Neural progenitor cell (in vitro differentiated cells): Measurements from ENCODE around the gene RBKS. TPM values are rescaled to one million over a fixed set of nuclear protein-coding genes. Genes with fewer than 3 reads are reported as not detected.
A peak's percentile ranks its signal among the peaks of the same experiment; 100 is the strongest.

Experiments
- DNase-seq: peaks from one replicate; pipeline ENCODE4 v3.0.0-alpha.2; 2016; ENCODE audit warnings: low spot score
- H2AFZ ChIP-seq: fragments of 200-600 bp; sonication (generic); replicated peaks from 2 replicates; pipeline ENCODE4 v1.6.1; 2016; ENCODE audit warnings: antibody characterized with exemption
- H3F3A ChIP-seq: fragments of 200-600 bp; sonication (generic); 2 replicates; pipeline ENCODE4 v1.6.1; 2016; ENCODE audit warnings: antibody characterized with exemption, low read depth
- H3K27ac ChIP-seq: fragments of 200-600 bp; sonication (generic); 2 replicates; pipeline ENCODE4 v1.5.1; 2016; ENCODE audit warnings: mild to moderate bottlenecking
- H3K27me3 ChIP-seq: fragments of 200-600 bp; sonication (generic); 2 replicates; pipeline ENCODE4 v1.6.1; 2016; ENCODE audit warnings: mild to moderate bottlenecking, moderate library complexity
- H3K36me3 ChIP-seq: fragments of 200-600 bp; sonication (generic); 2 replicates; pipeline ENCODE4 v1.5.1; 2016
- H3K4me1 ChIP-seq: fragments of 200-600 bp; sonication (generic); 2 replicates; pipeline ENCODE4 v1.6.1; 2016; ENCODE audit warnings: mixed run types
- H3K4me2 ChIP-seq: fragments of 200-600 bp; sonication (generic); 2 replicates; pipeline ENCODE4 v1.6.1; 2016
- H3K4me3 ChIP-seq: fragments of 200-600 bp; sonication (generic); 2 replicates; pipeline ENCODE4 v1.5.1; 2016
- H3K79me2 ChIP-seq: fragments of 200-600 bp; sonication (generic); 2 replicates; pipeline ENCODE4 v1.6.1; 2016; ENCODE audit warnings: low read depth
- H3K9ac ChIP-seq: fragments of 200-600 bp; sonication (generic); 2 replicates; pipeline ENCODE4 v1.6.1; 2016
- H3K9me3 ChIP-seq: fragments of 200-600 bp; sonication (generic); 2 replicates; pipeline ENCODE4 v1.5.1; 2016; ENCODE audit warnings: low read depth
- H4K20me1 ChIP-seq: fragments of 200-600 bp; sonication (generic); 2 replicates; pipeline ENCODE4 v1.6.1; 2016; ENCODE audit warnings: low read depth
- H3K27ac Mint-ChIP-seq: 3 replicates; pipeline ENCODE4 v1.8.0; 2021; ENCODE audit warnings: mixed read lengths
- H3K27me3 Mint-ChIP-seq: 2 replicates; pipeline ENCODE4 v1.8.0; 2022; ENCODE audit warnings: low read depth, mild to moderate bottlenecking, inconsistent platforms, moderate library complexity, mixed read lengths; ENCODE audit not compliant: insufficient read depth
- H3K36me3 Mint-ChIP-seq: 3 replicates; pipeline ENCODE4 v1.8.0; 2021; ENCODE audit warnings: mixed read lengths
- H3K4me1 Mint-ChIP-seq: 3 replicates; pipeline ENCODE4 v1.8.0; 2021; ENCODE audit warnings: mixed read lengths
- H3K4me3 Mint-ChIP-seq: 3 replicates; pipeline ENCODE4 v1.8.0; 2021; ENCODE audit warnings: mild to moderate bottlenecking, moderate library complexity, mixed read lengths
- H3K9me3 Mint-ChIP-seq: 3 replicates; pipeline ENCODE4 v1.8.0; 2020; ENCODE audit warnings: mixed read lengths
- EZH2 ChIP-seq: fragments of 200-600 bp; sonication (generic); IDR thresholded peaks from 2 replicates; pipeline ENCODE4 v1.6.1; 2017; ENCODE audit warnings: antibody characterized with exemption, mild to moderate bottlenecking, moderate library complexity
- EZH2phosphoT487 ChIP-seq: fragments of 200-600 bp; sonication (generic); IDR thresholded peaks from 2 replicates; pipeline ENCODE4 v1.6.1; 2017; ENCODE audit warnings: antibody characterized with exemption
- total RNA-seq: library from RNA; depleted of rRNA; stranded (reverse); fragments of >200 nt; gene quantifications from 2 replicates; pipeline ENCODE4 v1.2.3, GENCODE V29; 2015; ENCODE audit warnings: low replicate concordance
- TF ChIP-seq, protein P1 (sequence below): fragments of 200-600 bp; sonication (generic); IDR thresholded peaks from 2 replicates; pipeline ENCODE4 v1.5.1; 2017; ENCODE audit warnings: antibody characterized with exemption, mild to moderate bottlenecking

RBKS gene
- total RNA-seq, 1 donor from 2014 or later = 8.5 TPM

DNA sequence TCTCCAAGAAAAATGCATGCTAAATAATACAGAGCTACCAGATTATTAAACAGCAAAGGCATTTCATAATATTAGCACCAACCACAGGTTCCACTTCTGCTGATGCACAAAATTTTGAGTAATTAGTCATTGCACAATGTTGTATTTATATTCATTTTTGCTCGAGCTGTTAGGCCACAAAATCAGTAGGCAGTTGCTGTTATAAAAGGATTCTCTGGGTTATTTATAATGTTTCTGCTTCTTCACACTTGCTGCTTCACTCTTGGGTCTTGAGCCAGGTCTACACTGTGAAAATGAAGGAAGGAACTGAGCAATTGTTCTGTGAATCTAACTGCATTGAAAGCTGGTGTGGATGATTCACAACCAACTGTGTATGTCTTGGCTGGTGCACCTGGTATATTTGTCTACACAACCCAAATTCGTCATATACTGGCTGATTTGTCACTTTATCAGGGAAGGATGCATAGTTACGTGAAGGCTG is 80.4 kb downstream of the RBKS start:
- Mint-ChIP-seq H3K4me3 (no peak overlapping the region), H3K9me3 (no peaks in the 10 kb centered on the region), H3K4me1 (no peaks in the 10 kb centered on the region), H3K27ac (no peak overlapping the region), H3K27me3 (peaks cover 6% of the 10 kb centered on the region), H3K36me3 (no peaks in the 10 kb centered on the region)
- Histone ChIP-seq H3K4me2 (no peak overlapping the region), H4K20me1 (no peaks in the 10 kb centered on the region), H3K27me3 (no peaks in the 10 kb centered on the region), H3K4me3 (no peak overlapping the region), H3K36me3 (no peaks in the 10 kb centered on the region), H3K9ac (no peak overlapping the region), H2AFZ (no peak overlapping the region), H3K79me2 (no peaks in the 10 kb centered on the region), H3K9me3 (no peaks in the 10 kb centered on the region), H3K4me1 (no peaks in the 10 kb centered on the region), H3F3A (no peaks in the 10 kb centered on the region), H3K27ac (no peak overlapping the region)
- TF ChIP-seq EZH2phosphoT487 (no peak), EZH2 (no peak)
- TF ChIP-seq, protein P1, sequence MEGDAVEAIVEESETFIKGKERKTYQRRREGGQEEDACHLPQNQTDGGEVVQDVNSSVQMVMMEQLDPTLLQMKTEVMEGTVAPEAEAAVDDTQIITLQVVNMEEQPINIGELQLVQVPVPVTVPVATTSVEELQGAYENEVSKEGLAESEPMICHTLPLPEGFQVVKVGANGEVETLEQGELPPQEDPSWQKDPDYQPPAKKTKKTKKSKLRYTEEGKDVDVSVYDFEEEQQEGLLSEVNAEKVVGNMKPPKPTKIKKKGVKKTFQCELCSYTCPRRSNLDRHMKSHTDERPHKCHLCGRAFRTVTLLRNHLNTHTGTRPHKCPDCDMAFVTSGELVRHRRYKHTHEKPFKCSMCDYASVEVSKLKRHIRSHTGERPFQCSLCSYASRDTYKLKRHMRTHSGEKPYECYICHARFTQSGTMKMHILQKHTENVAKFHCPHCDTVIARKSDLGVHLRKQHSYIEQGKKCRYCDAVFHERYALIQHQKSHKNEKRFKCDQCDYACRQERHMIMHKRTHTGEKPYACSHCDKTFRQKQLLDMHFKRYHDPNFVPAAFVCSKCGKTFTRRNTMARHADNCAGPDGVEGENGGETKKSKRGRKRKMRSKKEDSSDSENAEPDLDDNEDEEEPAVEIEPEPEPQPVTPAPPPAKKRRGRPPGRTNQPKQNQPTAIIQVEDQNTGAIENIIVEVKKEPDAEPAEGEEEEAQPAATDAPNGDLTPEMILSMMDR = no peak
- no peak for DNase-seq

DNA sequence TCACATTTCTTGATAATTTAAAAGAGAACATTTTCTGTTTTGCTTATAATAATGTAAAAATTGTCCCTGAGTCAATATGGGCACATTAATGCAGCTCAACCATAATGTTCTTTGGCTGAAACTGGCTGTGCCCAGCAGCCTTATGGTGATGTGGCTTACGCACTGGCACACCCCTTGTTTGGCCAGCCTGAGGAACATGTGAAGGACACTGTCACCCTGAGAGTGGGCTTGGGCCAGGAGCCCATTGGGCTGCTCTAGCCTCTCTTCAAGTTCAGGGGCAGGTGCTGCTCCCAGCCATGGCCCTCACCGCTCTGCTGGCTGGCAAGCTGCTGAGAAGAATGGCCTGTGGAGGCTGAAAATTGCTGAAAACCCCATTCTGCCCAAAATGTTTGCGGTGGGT is 81.2 kb downstream of the RBKS start:
- Histone ChIP-seq H3F3A (no peaks in the 10 kb centered on the region), H3K27me3 (no peaks in the 10 kb centered on the region), H3K36me3 (no peaks in the 10 kb centered on the region), H4K20me1 (no peaks in the 10 kb centered on the region), H3K4me2 (no peak overlapping the region), H3K4me3 (no peak overlapping the region), H3K9ac (no peak overlapping the region), H3K79me2 (no peaks in the 10 kb centered on the region), H3K9me3 (no peaks in the 10 kb centered on the region), H3K4me1 (no peaks in the 10 kb centered on the region), H3K27ac (no peak overlapping the region), H2AFZ (no peak overlapping the region)
- no peak overlapping the region for H3K4me3 Mint-ChIP-seq
- peaks cover 6% of the 10 kb centered on the region for H3K27me3 Mint-ChIP-seq
- TF ChIP-seq EZH2 = no peak
- H3K27ac Mint-ChIP-seq = no peak overlapping the region
- no peaks in the 10 kb centered on the region for H3K9me3 Mint-ChIP-seq
- H3K36me3 Mint-ChIP-seq = no peaks in the 10 kb centered on the region
- H3K4me1 Mint-ChIP-seq = no peaks in the 10 kb centered on the region
- no peak for DNase-seq

DNA sequence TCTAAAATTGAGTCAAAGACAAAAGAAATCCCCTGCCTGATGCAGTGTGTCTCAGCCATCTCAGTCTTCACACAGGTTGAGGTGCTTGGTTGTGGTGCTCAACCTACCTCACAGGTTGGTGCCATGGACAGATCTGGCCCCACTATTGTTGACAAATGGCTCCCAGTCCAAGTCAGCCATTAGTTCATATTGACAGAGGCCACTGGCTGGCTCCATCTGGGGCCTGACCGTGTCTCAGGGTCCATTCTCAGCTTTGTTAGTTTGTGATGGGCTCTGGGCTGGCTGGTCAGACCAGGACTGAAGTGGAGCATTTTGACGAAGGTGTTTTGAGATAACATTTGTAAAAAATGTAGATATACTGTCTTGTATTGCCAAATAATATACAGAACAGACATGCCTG is 81.8 kb downstream of the RBKS start:
- no peaks in the 10 kb centered on the region for H3K79me2 ChIP-seq
- no peak overlapping the region for H2AFZ ChIP-seq
- H3K27me3 ChIP-seq = no peaks in the 10 kb centered on the region
- H3K4me3 ChIP-seq = no peak overlapping the region
- Mint-ChIP-seq H3K4me1 (no peaks in the 10 kb centered on the region), H3K27ac (no peak overlapping the region), H3K36me3 (no peaks in the 10 kb centered on the region), H3K27me3 (peaks cover 3% of the 10 kb centered on the region), H3K4me3 (no peak overlapping the region), H3K9me3 (no peaks in the 10 kb centered on the region)
- no peaks in the 10 kb centered on the region for H3K9me3 ChIP-seq
- no peaks in the 10 kb centered on the region for H3K4me1 ChIP-seq
- H3F3A ChIP-seq = no peaks in the 10 kb centered on the region
- H3K9ac ChIP-seq = no peak overlapping the region
- H3K36me3 ChIP-seq = no peaks in the 10 kb centered on the region
- TF ChIP-seq, protein P1 = no peak
- TF ChIP-seq EZH2phosphoT487 (no peak), EZH2 (no peak)
- no peak for DNase-seq
- H3K4me2 ChIP-seq = no peak overlapping the region
- no peaks in the 10 kb centered on the region for H4K20me1 ChIP-seq
- H3K27ac ChIP-seq = no peak overlapping the region

DNA sequence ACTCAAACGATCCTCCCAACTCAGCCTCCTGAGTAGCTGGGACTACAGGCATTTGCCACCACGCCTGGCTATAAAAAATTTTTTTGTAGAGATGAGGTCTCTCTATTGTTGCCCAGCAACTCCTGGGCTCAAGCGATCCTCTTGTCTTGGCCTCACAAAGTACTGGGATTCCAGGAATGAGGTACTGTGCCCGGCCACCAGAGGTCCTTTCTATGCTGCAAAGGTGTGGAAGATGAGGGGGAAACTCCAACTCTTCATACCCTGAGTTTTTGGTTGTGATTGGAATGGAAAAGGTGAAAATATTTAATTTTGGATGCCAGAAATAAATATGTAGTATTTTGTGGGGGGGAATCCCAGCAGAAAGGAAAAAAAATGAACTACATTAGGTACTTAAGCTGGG is 82.7 kb downstream of the RBKS start:
- Histone ChIP-seq H2AFZ (no peak overlapping the region), H3K4me1 (no peaks in the 10 kb centered on the region), H3K79me2 (no peaks in the 10 kb centered on the region), H3K27me3 (no peaks in the 10 kb centered on the region), H4K20me1 (no peaks in the 10 kb centered on the region), H3F3A (no peaks in the 10 kb centered on the region), H3K9ac (no peak overlapping the region), H3K36me3 (no peaks in the 10 kb centered on the region), H3K4me3 (no peak overlapping the region), H3K4me2 (no peak overlapping the region), H3K27ac (no peak overlapping the region), H3K9me3 (no peaks in the 10 kb centered on the region)
- Mint-ChIP-seq H3K4me1 (no peaks in the 10 kb centered on the region), H3K9me3 (no peaks in the 10 kb centered on the region), H3K27me3 (peaks cover 4% of the 10 kb centered on the region), H3K4me3 (no peak overlapping the region), H3K36me3 (no peaks in the 10 kb centered on the region), H3K27ac (no peak overlapping the region)
- peak; percentile 53 for DNase-seq
- TF ChIP-seq, protein P1 = peak; percentile 68
- no peak for TF ChIP-seq EZH2
